AG09319 (cell line): ENCODE measurements around the gene VPS35L.
"Not testable (repeated sequence)": the region's sequence is repeated elsewhere in the genome, so short reads cannot be mapped to it uniquely, and the experiment has no call there.

Experiments
- DNase-seq: peaks from one replicate; pipeline ENCODE4 v3.0.0-alpha.2; 2010; ENCODE audit warnings: low read depth; ENCODE audit errors: extremely low read depth
- TF ChIP-seq, protein P1 (sequence below): IDR thresholded peaks from 2 replicates; pipeline ENCODE4 v1.5.1; 2011; ENCODE audit warnings: low read depth, mild to moderate bottlenecking, inconsistent platforms, low read length, moderate library complexity

The VPS35L gene

GRCh38 chr16:19713697-19714096 is 158.2 kb downstream of the VPS35L start:
- TF ChIP-seq, protein P1, sequence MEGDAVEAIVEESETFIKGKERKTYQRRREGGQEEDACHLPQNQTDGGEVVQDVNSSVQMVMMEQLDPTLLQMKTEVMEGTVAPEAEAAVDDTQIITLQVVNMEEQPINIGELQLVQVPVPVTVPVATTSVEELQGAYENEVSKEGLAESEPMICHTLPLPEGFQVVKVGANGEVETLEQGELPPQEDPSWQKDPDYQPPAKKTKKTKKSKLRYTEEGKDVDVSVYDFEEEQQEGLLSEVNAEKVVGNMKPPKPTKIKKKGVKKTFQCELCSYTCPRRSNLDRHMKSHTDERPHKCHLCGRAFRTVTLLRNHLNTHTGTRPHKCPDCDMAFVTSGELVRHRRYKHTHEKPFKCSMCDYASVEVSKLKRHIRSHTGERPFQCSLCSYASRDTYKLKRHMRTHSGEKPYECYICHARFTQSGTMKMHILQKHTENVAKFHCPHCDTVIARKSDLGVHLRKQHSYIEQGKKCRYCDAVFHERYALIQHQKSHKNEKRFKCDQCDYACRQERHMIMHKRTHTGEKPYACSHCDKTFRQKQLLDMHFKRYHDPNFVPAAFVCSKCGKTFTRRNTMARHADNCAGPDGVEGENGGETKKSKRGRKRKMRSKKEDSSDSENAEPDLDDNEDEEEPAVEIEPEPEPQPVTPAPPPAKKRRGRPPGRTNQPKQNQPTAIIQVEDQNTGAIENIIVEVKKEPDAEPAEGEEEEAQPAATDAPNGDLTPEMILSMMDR = no peak
- DNase-seq = no peak

- no peak for DNase-seq
- TF ChIP-seq, protein P1 = no peak
Observed at GRCh38 chr16:19715566-19715965, 160.1 kb downstream of the VPS35L start.

GRCh38 chr16:19716183-19716582 is 160.7 kb downstream of the VPS35L start:
- TF ChIP-seq, protein P1 = no peak
- DNase-seq = no peak

DNA sequence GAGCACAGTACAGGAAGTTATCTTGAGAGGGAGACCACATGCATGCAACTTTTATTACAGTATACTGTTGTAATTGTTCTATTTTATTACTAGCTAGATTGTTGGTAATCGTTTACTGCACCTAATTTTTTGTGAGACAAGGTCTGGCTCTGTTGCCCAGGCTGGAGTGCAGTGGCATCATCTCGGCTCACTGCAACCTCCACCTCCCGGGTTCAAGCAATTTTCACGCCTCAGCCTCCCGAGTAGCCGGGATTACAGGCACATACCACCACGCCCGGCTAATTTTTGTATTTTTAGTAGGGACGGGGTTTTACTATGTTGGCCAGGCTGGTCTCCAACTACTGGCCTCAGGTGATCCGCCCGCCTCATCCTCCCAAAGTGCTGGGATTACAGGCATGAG is 161.2 kb downstream of the VPS35L start:
- not testable (repeated sequence) for DNase-seq

DNA sequence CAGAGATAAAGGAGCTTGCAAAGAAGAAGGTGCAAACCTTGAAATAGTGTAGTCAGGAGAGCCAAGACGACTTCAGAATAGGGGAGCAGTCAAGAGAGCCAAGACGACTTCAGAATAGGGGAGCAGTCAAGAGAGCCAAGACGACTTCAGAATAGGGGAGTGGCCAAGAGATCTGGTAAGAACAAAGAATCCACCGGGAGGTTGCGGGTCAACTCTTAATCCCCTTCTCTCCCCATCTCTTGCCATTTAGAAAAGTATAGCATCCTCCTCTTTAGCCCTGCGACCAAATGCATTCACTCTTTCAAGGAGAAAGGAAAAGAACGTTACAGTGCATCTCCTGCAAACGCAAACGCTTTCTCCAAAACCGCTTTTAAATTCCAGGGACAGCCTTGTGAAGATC is 161.8 kb downstream of the VPS35L start:
- TF ChIP-seq, protein P1 = no peak
- no peak for DNase-seq

DNA sequence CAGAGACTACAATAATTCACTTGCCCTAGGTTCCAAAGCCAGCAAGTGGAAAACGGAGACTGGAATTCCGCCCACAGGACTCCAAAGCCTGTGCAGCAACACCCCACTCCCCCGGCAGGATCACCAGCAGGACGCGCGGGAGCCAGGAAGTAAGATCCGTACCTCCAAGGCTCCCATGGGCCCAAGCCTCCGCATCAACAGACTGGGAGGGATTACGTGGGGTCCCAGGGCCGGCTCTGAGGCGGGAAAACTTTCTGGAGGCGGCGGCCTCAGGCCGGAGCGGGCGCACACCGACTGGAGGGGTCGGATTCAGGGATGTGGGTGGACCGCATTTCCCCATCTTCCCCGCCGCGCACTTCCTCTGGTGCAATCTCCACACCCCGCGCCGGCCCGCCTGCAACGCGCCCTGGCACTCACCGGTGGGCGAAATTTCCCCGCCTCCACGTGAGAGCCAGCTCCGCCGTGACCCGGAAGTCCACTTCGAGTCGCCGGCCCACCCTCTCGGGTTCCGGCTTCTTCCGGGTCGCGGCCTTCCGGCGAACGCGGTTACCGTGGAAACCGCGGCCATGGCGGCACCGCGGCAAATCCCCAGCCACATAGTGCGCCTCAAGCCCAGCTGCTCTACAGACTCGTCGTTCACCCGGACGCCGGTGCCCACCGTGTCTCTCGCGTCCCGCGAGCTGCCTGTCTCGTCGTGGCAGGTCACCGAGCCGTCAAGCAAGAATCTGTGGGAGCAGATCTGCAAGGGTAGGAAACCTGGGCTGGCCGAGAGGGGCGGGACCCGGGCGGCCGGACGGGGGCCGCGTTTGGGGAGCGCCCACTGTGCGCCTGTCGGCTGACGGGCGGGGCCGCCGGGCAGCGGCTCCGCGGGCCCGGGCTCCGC is 162.5 kb downstream of the VPS35L start, which contains the start of the genes IQCK and KNOP1:
IQCK (plus strand) TSS at position 531 of the 883 bp plus-strand sequence; CDS start at position 567, 36 bp downstream.
KNOP1 (minus strand) TSS at position 487 of the 883 bp plus-strand sequence. CDS start 3,192 bp downstream, outside the sequence.
- TF ChIP-seq, protein P1 = no peak; the same call in 1 of the 2 replicates
- peak; percentile 67 for DNase-seq

GRCh38 chr16:19718624-19718965 is 163.1 kb downstream of the VPS35L start:
- TF ChIP-seq, protein P1 = no peak
- no peak for DNase-seq
